HS-27A (cell line): ENCODE measurements around the gene LTV1.
"Not testable (repeated sequence)": the region's sequence is repeated elsewhere in the genome, so short reads cannot be mapped to it uniquely, and the experiment has no call there.

Experiments used
- DNase-seq: peaks from one replicate; pipeline ENCODE4 v3.0.0-alpha.2; 2012; ENCODE audit warnings: low read depth, missing footprints

The LTV1 gene

DNA sequence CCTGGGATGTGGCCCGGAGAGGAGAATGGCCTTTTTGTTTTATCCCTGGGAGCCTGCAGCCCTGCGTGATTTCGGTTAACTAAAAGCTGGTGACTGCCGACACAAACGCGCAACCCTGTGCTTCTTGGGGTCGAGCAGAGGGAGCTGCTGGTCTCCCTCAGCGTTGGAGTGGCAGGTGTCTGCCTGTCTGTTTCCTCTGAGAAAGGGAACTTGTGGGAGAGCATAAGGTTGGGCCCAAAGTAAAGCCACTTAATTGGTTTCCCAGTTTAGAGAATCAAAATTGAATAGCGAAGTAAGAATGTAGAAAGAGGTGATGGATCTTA, 500 bp downstream of the LTV1 start:
- DNase-seq: no peak

DNA sequence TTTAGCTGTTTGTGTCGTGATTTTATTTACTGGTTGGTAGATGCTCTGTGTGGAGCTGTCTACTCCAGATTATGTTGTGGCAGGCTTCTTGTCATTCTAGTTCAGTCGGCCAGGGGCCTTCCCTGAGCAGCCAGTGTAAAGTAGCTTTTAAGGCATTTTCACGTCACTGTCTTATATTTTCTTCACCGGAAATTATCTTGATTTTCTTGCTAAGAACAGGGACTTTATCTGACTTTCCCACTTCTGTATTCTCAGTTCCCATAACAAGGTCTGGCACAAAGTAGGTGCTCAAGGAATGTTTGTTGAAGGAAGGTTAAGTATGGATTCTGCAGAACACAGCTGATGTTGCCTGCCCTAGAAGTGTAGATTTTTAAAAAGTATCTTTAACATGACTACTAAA, 868 bp downstream of the LTV1 start:
- no peak for DNase-seq

- no peak for DNase-seq
Measured at GRCh38 chr6:143845033-143845432, 1.9 kb downstream of the LTV1 start.

GRCh38 chr6:143851706-143852105, 8.6 kb downstream of the LTV1 start:
- DNase-seq: not testable (repeated sequence)

- not testable (repeated sequence) for DNase-seq
Measured at GRCh38 chr6:143855057-143855456, 11.9 kb downstream of the LTV1 start.

DNA sequence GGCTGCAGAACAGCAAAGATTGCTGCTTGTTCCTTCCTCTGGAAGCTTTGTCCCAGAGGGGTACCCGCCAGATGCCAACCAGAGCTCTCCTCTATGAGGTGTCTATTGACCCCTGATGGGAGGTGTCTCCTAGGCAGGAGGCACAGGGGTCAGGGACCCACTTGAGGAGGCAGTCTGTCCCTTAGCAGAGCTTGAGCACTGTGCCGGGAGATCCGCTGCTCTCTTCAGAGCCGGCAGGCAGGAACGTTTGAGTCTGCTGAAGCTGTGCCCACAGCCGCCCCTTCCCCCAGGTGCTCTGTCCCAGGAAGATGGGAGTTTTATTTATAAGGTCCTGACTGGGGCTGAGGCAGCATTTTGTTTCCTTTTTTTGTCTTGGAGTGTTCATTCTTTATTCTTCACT, 13.6 kb downstream of the LTV1 start:
- not testable (repeated sequence) for DNase-seq

GRCh38 chr6:143857651-143858050, 14.5 kb downstream of the LTV1 start:
- no peak for DNase-seq

DNA sequence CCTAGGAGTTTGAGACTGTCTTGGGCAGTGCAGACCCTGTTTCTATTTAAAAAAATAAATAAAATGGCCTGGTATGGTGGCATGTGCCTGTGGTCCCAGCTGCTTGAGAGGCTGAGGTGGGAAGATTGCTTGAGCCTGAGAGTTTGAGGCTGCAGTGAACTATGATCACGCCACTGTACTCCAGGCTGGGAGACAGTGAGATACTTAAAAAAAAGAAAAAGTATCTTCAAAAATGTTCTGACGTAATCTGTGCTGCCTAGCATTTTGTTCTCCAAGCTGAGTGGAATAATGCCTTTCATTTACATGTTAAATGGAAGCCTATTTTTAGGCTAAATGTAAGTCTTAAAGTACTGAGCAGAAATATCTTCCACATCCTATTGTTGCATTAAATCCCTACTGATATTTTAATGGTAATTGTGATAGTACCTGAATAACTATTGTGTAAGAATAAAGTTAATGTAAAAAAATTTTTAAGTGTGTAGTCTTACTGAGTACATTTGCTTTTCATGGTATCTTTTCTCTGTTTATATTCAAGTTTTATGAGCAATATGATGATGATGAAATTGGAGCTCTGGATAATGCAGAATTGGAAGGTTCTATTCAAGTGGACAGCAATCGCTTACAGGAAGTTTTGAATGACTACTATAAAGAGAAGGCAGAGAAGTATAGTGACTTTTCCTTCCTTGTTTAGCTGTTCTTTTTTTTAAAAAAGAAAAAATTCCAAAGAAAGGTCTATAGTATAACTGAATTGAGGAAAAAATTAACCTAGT, 16.9 kb downstream of the LTV1 start:
- DNase-seq: no peak

- DNase-seq: no peak
Measured at GRCh38 chr6:143863771-143864170, 20.6 kb downstream of the LTV1 start.

- no peak for DNase-seq
Measured at GRCh38 chr6:143864234-143864633, 21.1 kb downstream of the LTV1 start, which contains the start of gene ZC2HC1B. Gene ZC2HC1B, plus strand, starts transcription at chr6:143864474. Its CDS starts 66 bp downstream, at chr6:143864540.

GRCh38 chr6:143867236-143867635, 24.1 kb downstream of the LTV1 start:
- no peak for DNase-seq

DNA sequence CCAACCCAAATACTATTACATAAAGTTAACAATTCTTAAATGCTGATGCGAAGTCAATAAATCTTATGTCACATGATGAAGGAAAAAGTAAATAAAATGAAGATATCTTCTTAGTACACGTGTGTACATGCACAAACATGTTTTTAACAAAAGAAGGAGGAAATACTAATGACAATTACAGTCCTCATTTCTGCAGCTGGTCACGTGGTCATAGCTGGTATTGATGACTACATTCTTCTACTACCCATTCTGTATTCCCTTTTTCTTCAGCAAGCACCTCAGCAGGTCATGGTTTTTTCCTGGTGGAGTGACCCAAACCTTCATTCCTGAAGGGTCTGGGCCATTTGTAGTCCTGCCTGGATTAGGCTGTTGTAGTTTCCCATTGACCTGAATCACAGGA, 25.7 kb downstream of the LTV1 start:
- DNase-seq: not testable (repeated sequence)

GRCh38 chr6:143871202-143871730, 28.1 kb downstream of the LTV1 start:
- not testable (repeated sequence) for DNase-seq

GRCh38 chr6:143872201-143872600, 29.1 kb downstream of the LTV1 start:
- no peak for DNase-seq

GRCh38 chr6:143873600-143873999, 30.5 kb downstream of the LTV1 start:
- DNase-seq: not testable (repeated sequence)

- DNase-seq: not testable (repeated sequence)
Measured at GRCh38 chr6:143874503-143874902, 31.4 kb downstream of the LTV1 start.

GRCh38 chr6:143877584-143878271, 34.6 kb downstream of the LTV1 start:
- DNase-seq: no peak

- DNase-seq: no peak
Measured at GRCh38 chr6:143878272-143878760, 35.2 kb downstream of the LTV1 start.

DNA sequence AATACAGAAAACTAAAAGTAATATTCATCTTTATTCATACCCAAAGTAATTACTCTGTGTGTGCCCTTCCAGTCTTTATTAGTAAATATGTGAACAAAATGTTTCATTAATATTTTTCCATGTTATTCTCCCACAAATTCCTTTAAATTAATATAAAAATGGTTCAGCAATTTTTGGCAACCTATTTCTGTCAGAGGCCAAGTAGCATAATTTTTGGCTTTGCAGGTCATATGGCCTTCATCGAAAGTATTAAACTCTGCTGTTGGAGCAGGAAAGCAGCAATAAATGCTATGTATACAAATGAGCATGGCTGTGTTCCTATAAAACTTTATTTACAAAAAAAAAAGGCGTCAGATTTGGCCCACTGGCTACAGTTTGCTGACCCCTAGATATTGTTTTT, 37.3 kb downstream of the LTV1 start:
- no peak for DNase-seq

GRCh38 chr6:143882401-143882930, 39.3 kb downstream of the LTV1 start:
- no peak for DNase-seq

DNA sequence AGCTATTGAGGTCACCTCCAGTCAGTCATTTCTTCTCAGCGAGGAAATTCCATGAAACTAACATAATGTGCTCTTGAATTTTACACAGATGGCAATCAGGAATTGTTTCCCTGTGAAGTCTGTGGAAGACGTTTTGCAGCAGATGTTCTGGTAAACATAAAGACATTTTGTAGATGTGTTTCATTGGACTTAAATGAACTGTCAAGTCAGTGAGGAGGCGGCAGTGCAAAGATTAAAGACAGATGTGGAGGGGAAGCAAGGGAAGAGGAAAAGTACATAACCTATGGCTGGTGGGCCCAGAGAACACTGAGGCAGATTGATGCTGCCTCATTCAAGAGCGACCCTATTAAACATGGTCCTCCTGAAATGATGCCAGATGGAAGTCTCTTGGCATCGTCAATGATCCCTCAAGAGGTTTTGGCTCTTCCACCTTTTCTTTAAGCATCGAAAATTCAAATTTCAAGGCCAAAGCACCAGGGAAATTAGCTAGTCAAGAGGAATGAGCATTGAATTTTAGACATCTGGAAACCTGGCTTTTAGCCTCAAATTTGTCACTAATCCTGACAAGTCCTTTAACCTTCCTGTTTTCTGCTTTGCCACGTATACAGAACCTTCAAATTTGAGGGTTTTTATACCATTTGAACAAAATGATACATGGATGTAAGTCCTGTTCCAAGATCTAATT, 41.2 kb downstream of the LTV1 start:
- DNase-seq: no peak

DNA sequence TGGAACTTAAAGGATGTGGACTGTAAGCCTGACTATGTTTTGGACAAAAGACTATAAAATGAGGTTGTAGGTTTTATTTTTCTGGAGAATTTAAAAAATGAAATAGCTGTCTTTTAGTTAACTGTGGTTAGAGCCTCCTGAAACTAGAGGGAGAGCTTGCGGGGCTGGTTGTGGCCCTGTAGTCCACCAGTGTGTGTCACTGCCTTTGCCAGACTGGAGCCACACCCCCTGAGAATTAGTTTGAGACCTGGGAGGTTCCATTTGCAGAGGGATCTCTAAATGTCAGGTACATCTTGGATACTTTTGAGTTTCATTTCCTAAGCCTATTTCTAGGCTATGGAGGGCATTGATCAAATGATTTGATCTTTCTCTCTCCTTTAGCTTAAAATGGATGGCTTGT, 42.0 kb downstream of the LTV1 start:
- DNase-seq: no peak
